GM23338 (cell line): ENCODE measurements around the gene TPD52L2.

Source experiments
- CREB1 ChIP-seq: fragments of 250-450 bp; sonication (Bioruptor Pico); IDR thresholded peaks from 2 replicates; pipeline ENCODE4 v1.5.0; 2020; ENCODE audit warnings: low read depth, mild to moderate bottlenecking, moderate library complexity
- EZH2 ChIP-seq: fragments of 200-600 bp; sonication (generic); IDR thresholded peaks from one replicate; pipeline ENCODE4 v1.8.0; 2017; ENCODE audit warnings: antibody characterized with exemption, mild to moderate bottlenecking, low read depth; ENCODE audit not compliant: unreplicated experiment
- EZH2phosphoT487 ChIP-seq: fragments of 200-600 bp; sonication (generic); IDR thresholded peaks from one replicate; pipeline ENCODE4 v1.8.1; 2018; ENCODE audit warnings: antibody characterized with exemption; ENCODE audit not compliant: unreplicated experiment
- JUNB ChIP-seq: IDR thresholded peaks from one replicate; pipeline ENCODE4 v1.6.1; 2016; ENCODE audit warnings: antibody characterized with exemption; ENCODE audit not compliant: unreplicated experiment
- NANOG ChIP-seq: IDR thresholded peaks from 2 replicates; pipeline ENCODE4 v1.6.1; 2016; ENCODE audit warnings: antibody characterized with exemption, borderline replicate concordance
- POLR2AphosphoS5 ChIP-seq: IDR thresholded peaks from 2 replicates; pipeline ENCODE4 v1.6.1; 2016; ENCODE audit warnings: antibody characterized with exemption, low read depth
- STAT1 ChIP-seq: IDR thresholded peaks from one replicate; pipeline ENCODE4 v1.6.1; 2016; ENCODE audit warnings: antibody characterized with exemption; ENCODE audit not compliant: unreplicated experiment
- ZNF331 ChIP-seq: fragments of 250-450 bp; sonication (Bioruptor Pico); IDR thresholded peaks from 2 replicates; pipeline ENCODE4 v1.5.0; 2020; ENCODE audit warnings: low read depth, mild to moderate bottlenecking, moderate library complexity
- TF ChIP-seq, protein P1 (sequence below): IDR thresholded peaks from one replicate; pipeline ENCODE4 v1.6.1; 2018; ENCODE audit warnings: antibody characterized with exemption; ENCODE audit not compliant: unreplicated experiment
- TF ChIP-seq, protein P2 (sequence below), 2 experiments: fragments of 200-600 bp in 1 of 2; sonication (generic) in 1 of 2; conservative IDR thresholded peaks; 2 replicates each; pipeline versions ENCODE4 v1.5.1 to v1.6.1; 2016 to 2017; ENCODE audit warnings: antibody characterized with exemption in 2 of 2, low read depth in 2 of 2, mild to moderate bottlenecking in 2 of 2, moderate library complexity in 1 of 2

DNA sequence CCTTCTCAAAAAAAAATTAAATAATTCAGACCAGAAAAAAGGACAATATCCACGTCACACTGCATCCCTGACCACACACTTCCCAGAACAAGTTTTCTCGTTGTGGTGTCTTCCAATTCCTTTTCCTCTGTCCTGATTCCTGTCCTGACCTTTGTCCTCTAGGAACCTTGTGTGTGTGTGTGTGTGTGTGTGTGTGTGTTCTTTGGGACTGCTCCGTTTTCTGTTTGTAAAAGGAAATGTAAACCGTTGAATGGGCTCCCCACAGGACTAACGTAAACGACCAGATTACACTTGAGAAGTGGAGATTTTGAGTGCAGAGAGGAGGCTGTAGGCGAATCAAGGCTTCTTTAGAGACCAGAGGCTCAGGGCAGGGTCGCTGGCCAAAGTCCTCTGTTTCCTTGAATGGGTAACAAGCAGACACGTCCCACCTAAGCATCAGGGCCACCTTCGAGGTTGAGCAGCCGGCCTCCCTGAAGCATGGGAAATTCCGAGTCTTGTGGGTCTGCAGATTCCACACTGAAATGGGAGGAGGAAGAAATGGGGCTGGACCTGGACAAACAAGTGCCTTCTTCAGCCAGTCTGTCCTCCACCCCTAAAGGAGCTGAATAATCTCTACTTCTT lies 41.3 kb upstream of the TPD52L2 start:
- TF ChIP-seq, protein P1, sequence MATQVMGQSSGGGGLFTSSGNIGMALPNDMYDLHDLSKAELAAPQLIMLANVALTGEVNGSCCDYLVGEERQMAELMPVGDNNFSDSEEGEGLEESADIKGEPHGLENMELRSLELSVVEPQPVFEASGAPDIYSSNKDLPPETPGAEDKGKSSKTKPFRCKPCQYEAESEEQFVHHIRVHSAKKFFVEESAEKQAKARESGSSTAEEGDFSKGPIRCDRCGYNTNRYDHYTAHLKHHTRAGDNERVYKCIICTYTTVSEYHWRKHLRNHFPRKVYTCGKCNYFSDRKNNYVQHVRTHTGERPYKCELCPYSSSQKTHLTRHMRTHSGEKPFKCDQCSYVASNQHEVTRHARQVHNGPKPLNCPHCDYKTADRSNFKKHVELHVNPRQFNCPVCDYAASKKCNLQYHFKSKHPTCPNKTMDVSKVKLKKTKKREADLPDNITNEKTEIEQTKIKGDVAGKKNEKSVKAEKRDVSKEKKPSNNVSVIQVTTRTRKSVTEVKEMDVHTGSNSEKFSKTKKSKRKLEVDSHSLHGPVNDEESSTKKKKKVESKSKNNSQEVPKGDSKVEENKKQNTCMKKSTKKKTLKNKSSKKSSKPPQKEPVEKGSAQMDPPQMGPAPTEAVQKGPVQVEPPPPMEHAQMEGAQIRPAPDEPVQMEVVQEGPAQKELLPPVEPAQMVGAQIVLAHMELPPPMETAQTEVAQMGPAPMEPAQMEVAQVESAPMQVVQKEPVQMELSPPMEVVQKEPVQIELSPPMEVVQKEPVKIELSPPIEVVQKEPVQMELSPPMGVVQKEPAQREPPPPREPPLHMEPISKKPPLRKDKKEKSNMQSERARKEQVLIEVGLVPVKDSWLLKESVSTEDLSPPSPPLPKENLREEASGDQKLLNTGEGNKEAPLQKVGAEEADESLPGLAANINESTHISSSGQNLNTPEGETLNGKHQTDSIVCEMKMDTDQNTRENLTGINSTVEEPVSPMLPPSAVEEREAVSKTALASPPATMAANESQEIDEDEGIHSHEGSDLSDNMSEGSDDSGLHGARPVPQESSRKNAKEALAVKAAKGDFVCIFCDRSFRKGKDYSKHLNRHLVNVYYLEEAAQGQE: no peak
- TF ChIP-seq, protein P2, sequence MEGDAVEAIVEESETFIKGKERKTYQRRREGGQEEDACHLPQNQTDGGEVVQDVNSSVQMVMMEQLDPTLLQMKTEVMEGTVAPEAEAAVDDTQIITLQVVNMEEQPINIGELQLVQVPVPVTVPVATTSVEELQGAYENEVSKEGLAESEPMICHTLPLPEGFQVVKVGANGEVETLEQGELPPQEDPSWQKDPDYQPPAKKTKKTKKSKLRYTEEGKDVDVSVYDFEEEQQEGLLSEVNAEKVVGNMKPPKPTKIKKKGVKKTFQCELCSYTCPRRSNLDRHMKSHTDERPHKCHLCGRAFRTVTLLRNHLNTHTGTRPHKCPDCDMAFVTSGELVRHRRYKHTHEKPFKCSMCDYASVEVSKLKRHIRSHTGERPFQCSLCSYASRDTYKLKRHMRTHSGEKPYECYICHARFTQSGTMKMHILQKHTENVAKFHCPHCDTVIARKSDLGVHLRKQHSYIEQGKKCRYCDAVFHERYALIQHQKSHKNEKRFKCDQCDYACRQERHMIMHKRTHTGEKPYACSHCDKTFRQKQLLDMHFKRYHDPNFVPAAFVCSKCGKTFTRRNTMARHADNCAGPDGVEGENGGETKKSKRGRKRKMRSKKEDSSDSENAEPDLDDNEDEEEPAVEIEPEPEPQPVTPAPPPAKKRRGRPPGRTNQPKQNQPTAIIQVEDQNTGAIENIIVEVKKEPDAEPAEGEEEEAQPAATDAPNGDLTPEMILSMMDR (conservative IDR thresholded peaks at IDR 0.05; ENCODE audit: low read depth in 2 of 2): no peak
- TF ChIP-seq EZH2phosphoT487 (no peak), ZNF331 (CRISPR knock-in tag) (no peak), POLR2AphosphoS5 (no peak), EZH2 (no peak), CREB1 (CRISPR knock-in tag) (no peak), JUNB (no peak), NANOG (no peak), STAT1 (no peak)
